ENCODE results near the gene GAS2.

Gene GAS2

GRCh38 chr11:22787055-22787454 lies 120.6 kb downstream of the GAS2 start:
- DNase-seq: no peak

- peak in 10 of 58 donors; percentile 5 to 56 (median 16) for DNase-seq
Measured at GRCh38 chr11:22787551-22788162, 121.2 kb downstream of the GAS2 start.

GRCh38 chr11:22792497-22792896 lies 126.1 kb downstream of the GAS2 start:
- peak in 33 of 58 donors; percentile 1 to 79 (median 37) for DNase-seq

GRCh38 chr11:22795914-22796313 lies 129.5 kb downstream of the GAS2 start:
- DNase-seq: no peak

- DNase-seq: peak in 3 of 58 donors; percentile 3 to 50 (median 11)
Measured at GRCh38 chr11:22797047-22797446, 130.6 kb downstream of the GAS2 start.

- DNase-seq: no peak
Measured at GRCh38 chr11:22798901-22799300, 132.5 kb downstream of the GAS2 start.

- no peak for DNase-seq
Measured at GRCh38 chr11:22800482-22800881, 134.1 kb downstream of the GAS2 start.

- no peak for DNase-seq
Measured at GRCh38 chr11:22802861-22803260, 136.4 kb downstream of the GAS2 start.

- DNase-seq: no peak
Measured at GRCh38 chr11:22807391-22807790, 141.0 kb downstream of the GAS2 start.

- DNase-seq: no peak
Measured at GRCh38 chr11:22807855-22808570, 141.6 kb downstream of the GAS2 start.

- DNase-seq: peak in 3 of 58 donors; percentile 2 to 21 (median 12)
Measured at GRCh38 chr11:22808571-22809197, 142.3 kb downstream of the GAS2 start.

- no peak for DNase-seq
Measured at GRCh38 chr11:22809893-22810292, 143.5 kb downstream of the GAS2 start.

- DNase-seq: no peak
Measured at GRCh38 chr11:22822203-22822602, 155.8 kb downstream of the GAS2 start.

GRCh38 chr11:22828373-22828772 lies 162.0 kb downstream of the GAS2 start:
- DNase-seq: no peak

GRCh38 chr11:22829231-22830081 lies 163.0 kb downstream of the GAS2 start, which contains the start of gene SVIP:
SVIP (minus strand) TSS chr11:22829801; CDS start chr11:22829748, 53 bp downstream.
- peak; percentile 41 to 96 (median 91) for DNase-seq

GRCh38 chr11:22830082-22830414 lies 163.6 kb downstream of the GAS2 start:
- DNase-seq: no peak

- peak in 2 of 58 donors; percentile 1 to 21 for DNase-seq
Measured at GRCh38 chr11:22832315-22833015, 166.1 kb downstream of the GAS2 start.

GRCh38 chr11:22846726-22847125 lies 180.3 kb downstream of the GAS2 start:
- no peak for DNase-seq

- DNase-seq: no peak
Measured at GRCh38 chr11:22851477-22851876, 185.1 kb downstream of the GAS2 start.

GRCh38 chr11:22859756-22860155 lies 193.3 kb downstream of the GAS2 start:
- DNase-seq: no peak

GRCh38 chr11:22860241-22860640 lies 193.8 kb downstream of the GAS2 start, which contains the start of gene CCDC179:
CCDC179 (minus strand) TSS chr11:22860474; CDS start chr11:22860421, 53 bp downstream.
- DNase-seq: no peak

Measured in anterior cingulate cortex (tissue), 58 donors.